PFSK-1 (cell line): ENCODE data around the gene CD300A.

Experiments used
- SIN3A ChIP-seq: IDR thresholded peaks from 2 replicates; pipeline ENCODE4 v1.6.1; 2012; ENCODE audit warnings: mild to moderate bottlenecking, low read length, moderate library complexity, borderline replicate concordance; ENCODE audit not compliant: insufficient read depth
- TF ChIP-seq, protein P1 (sequence below), 2 experiments: IDR thresholded peaks; 2 replicates each; pipeline versions ENCODE4 v1.6.1 to v1.8.0; 2011 to 2012; ENCODE audit warnings: low read depth in 2 of 2, low read length in 2 of 2, control low read depth in 1 of 2, inconsistent platforms in 1 of 2, mild to moderate bottlenecking in 1 of 2, moderate library complexity in 1 of 2; ENCODE audit not compliant: insufficient read depth in 1 of 2

DNA sequence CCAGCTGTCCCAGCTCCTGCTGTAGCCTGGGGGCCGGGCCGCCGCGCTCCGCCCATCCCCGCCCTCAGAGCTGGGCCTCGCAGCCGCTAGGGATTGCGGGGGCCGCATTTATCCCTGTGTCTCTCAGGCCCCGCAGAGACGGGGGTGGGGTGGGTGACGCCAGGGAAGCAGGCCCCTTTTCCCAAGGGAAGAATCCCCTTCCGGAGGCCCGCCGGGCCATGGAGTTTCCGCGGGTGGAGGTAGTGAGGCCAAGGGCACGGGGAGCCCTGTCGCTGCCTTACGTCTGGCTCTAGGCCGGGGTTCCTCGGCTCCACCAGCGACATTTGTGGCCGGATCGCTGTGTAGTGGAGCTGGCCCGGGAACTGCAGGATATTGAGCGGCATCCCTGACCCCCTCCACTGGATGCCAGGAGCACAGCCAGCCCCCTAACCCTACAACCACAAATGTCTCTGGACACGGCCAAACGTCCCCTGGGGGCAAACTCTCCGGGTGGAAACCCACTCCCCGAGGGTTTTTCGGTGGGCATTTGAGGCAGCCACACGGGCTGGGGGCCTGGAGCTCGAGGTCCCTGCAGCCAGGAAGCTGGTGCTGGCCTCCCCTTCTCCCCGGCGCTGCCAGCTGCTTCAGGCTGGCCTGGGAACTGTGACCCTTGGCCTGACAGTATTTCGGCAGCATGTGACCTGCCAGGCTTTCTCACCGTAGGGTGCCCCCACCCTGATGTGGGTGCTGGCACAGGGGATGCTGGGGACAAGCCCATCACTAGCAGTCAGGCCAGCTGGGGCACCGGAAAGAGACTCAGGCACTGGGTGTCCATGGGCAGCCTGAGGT, 12.0 kb upstream of the CD300A start:
- no peak for TF ChIP-seq SIN3A
- TF ChIP-seq, protein P1, sequence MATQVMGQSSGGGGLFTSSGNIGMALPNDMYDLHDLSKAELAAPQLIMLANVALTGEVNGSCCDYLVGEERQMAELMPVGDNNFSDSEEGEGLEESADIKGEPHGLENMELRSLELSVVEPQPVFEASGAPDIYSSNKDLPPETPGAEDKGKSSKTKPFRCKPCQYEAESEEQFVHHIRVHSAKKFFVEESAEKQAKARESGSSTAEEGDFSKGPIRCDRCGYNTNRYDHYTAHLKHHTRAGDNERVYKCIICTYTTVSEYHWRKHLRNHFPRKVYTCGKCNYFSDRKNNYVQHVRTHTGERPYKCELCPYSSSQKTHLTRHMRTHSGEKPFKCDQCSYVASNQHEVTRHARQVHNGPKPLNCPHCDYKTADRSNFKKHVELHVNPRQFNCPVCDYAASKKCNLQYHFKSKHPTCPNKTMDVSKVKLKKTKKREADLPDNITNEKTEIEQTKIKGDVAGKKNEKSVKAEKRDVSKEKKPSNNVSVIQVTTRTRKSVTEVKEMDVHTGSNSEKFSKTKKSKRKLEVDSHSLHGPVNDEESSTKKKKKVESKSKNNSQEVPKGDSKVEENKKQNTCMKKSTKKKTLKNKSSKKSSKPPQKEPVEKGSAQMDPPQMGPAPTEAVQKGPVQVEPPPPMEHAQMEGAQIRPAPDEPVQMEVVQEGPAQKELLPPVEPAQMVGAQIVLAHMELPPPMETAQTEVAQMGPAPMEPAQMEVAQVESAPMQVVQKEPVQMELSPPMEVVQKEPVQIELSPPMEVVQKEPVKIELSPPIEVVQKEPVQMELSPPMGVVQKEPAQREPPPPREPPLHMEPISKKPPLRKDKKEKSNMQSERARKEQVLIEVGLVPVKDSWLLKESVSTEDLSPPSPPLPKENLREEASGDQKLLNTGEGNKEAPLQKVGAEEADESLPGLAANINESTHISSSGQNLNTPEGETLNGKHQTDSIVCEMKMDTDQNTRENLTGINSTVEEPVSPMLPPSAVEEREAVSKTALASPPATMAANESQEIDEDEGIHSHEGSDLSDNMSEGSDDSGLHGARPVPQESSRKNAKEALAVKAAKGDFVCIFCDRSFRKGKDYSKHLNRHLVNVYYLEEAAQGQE (IDR thresholded peaks at IDR 0.05; ENCODE audit: insufficient read depth in 1 of 2, low read depth in 2 of 2, low read length in 2 of 2): no peak
